ENCODE measurements around the gene OR10R2.

OR10R2 gene

DNA sequence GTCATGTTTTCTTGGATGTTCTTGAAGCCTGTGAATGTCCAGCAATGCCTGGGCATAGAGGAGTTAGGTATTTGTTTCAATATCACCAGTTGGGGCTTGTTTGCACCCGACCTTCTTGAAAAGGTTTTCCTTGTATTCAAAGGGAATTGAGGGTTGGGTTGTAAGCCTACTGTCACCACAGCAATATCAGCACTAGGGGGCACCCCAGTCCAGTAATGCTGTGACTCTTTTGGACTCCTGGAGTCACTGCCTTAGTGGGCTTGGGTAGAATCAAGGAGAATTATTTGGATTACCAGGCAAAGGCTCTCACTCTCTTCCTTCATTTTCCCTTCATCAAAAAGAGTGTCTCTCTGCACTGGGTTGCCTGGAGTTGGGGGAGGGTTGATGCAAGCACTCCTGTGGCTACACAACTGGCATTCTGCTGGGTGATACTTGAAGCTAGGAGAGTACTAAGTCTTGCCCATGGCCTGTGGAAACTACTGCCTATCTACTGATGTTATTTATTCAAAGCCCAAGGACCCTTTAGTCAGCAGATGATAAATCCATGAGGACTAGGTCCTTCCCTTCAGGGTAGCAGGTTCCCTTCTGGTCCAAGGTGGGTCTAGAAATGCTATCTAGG, 34.5 kb downstream of the OR10R2 start:
- Histone ChIP-seq H3K4me1 (ENCODE audit: insufficient read depth, poor library complexity, severe bottlenecking) (no peaks in the 10 kb centered on the region), H3K27ac (ENCODE audit: poor library complexity, severe bottlenecking) (no peak overlapping the region), H3K4me3 (ENCODE audit: severe bottlenecking) (no peak overlapping the region), H3K9me3 (ENCODE audit: severe bottlenecking) (no peaks in the 10 kb centered on the region), H3K36me3 (ENCODE audit: low read depth) (no peaks in the 10 kb centered on the region), H3K27me3 (ENCODE audit: insufficient read depth, poor library complexity, severe bottlenecking) (no peaks in the 10 kb centered on the region)
- no peak for DNase-seq (ENCODE audit: low spot score)
- TF ChIP-seq CTCF (IDR thresholded peaks at IDR 0.05; ENCODE audit: poor library complexity, severe bottlenecking) = no peak
- no peak for ATAC-seq (ENCODE audit: low read depth)

DNA sequence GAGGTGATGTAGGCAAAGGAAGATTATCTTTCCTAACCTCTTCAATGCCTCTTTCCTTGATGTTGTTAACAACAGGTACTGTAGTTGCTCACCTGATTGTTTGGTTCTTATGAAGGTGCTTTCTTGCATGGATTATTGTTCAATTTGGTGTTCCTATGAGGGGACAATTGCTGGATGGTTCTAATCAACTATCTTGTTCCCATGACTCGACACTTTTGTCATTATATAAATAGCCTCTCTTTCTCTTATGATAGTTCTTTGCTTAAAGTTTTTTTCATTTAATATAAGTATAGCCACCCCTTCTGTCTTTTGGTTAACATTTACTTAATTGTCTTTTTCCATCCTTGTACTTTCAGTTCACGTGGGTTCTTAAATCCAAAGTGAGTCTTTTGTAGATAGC, 35.5 kb downstream of the OR10R2 start:
- ATAC-seq (ENCODE audit: low read depth) = no peak
- H3K27ac ChIP-seq (ENCODE audit: poor library complexity, severe bottlenecking) = no peak overlapping the region

GRCh38 chr1:158509471-158510156, 37.6 kb downstream of the OR10R2 start:
- Histone ChIP-seq H3K4me3 (ENCODE audit: severe bottlenecking) (no peak overlapping the region), H3K4me1 (ENCODE audit: insufficient read depth, poor library complexity, severe bottlenecking) (no peaks in the 10 kb centered on the region), H3K36me3 (ENCODE audit: low read depth) (no peaks in the 10 kb centered on the region), H3K27me3 (ENCODE audit: insufficient read depth, poor library complexity, severe bottlenecking) (no peaks in the 10 kb centered on the region), H3K9me3 (ENCODE audit: severe bottlenecking) (no peaks in the 10 kb centered on the region), H3K27ac (ENCODE audit: poor library complexity, severe bottlenecking) (no peak overlapping the region)
- no peak for DNase-seq (ENCODE audit: low spot score)
- no peak for ATAC-seq (ENCODE audit: low read depth)
- no peak for TF ChIP-seq CTCF (IDR thresholded peaks at IDR 0.05; ENCODE audit: poor library complexity, severe bottlenecking)

More for the DNA sequence above, 35.5 kb downstream of the OR10R2 start:
- Histone ChIP-seq H3K27me3 (ENCODE audit: insufficient read depth, poor library complexity, severe bottlenecking) (no peaks in the 10 kb centered on the region), H3K4me1 (ENCODE audit: insufficient read depth, poor library complexity, severe bottlenecking) (no peaks in the 10 kb centered on the region), H3K9me3 (ENCODE audit: severe bottlenecking) (no peaks in the 10 kb centered on the region), H3K36me3 (ENCODE audit: low read depth) (no peaks in the 10 kb centered on the region), H3K4me3 (ENCODE audit: severe bottlenecking) (no peak overlapping the region)
- no peak for TF ChIP-seq CTCF (IDR thresholded peaks at IDR 0.05; ENCODE audit: poor library complexity, severe bottlenecking)
- no peak for DNase-seq (ENCODE audit: low spot score)

GRCh38 chr1:158516966-158517365, 44.9 kb downstream of the OR10R2 start:
- no peak overlapping the region for H3K4me3 ChIP-seq (ENCODE audit: severe bottlenecking)
- H3K27me3 ChIP-seq (ENCODE audit: insufficient read depth, poor library complexity, severe bottlenecking) = peaks cover 9% of the 10 kb centered on the region
- no peaks in the 10 kb centered on the region for H3K36me3 ChIP-seq (ENCODE audit: low read depth)
- H3K27ac ChIP-seq (ENCODE audit: poor library complexity, severe bottlenecking) = no peak overlapping the region
- no peaks in the 10 kb centered on the region for H3K9me3 ChIP-seq (ENCODE audit: severe bottlenecking)
- H3K4me1 ChIP-seq (ENCODE audit: insufficient read depth, poor library complexity, severe bottlenecking) = no peaks in the 10 kb centered on the region
- TF ChIP-seq CTCF (IDR thresholded peaks at IDR 0.05; ENCODE audit: poor library complexity, severe bottlenecking) = no peak
- DNase-seq (ENCODE audit: low spot score) (no peak), ATAC-seq (ENCODE audit: low read depth) (no peak)

GRCh38 chr1:158520021-158520420, 48.0 kb downstream of the OR10R2 start:
- Histone ChIP-seq H3K4me1 (ENCODE audit: insufficient read depth, poor library complexity, severe bottlenecking) (no peaks in the 10 kb centered on the region), H3K4me3 (ENCODE audit: severe bottlenecking) (no peak overlapping the region), H3K36me3 (ENCODE audit: low read depth) (no peaks in the 10 kb centered on the region), H3K27ac (ENCODE audit: poor library complexity, severe bottlenecking) (no peak overlapping the region), H3K9me3 (ENCODE audit: severe bottlenecking) (no peaks in the 10 kb centered on the region), H3K27me3 (ENCODE audit: insufficient read depth, poor library complexity, severe bottlenecking) (peaks cover 11% of the 10 kb centered on the region)
- ATAC-seq (ENCODE audit: low read depth) = no peak
- no peak for DNase-seq (ENCODE audit: low spot score)
- TF ChIP-seq CTCF (IDR thresholded peaks at IDR 0.05; ENCODE audit: poor library complexity, severe bottlenecking) = no peak

Measured in RWPE2 (cell line).